ENCODE measurements around the gene ALDH2.
"Not testable (repeated sequence)": the region's sequence is repeated elsewhere in the genome, so short reads cannot be mapped to it uniquely, and the experiment has no call there.

ALDH2 gene

DNA sequence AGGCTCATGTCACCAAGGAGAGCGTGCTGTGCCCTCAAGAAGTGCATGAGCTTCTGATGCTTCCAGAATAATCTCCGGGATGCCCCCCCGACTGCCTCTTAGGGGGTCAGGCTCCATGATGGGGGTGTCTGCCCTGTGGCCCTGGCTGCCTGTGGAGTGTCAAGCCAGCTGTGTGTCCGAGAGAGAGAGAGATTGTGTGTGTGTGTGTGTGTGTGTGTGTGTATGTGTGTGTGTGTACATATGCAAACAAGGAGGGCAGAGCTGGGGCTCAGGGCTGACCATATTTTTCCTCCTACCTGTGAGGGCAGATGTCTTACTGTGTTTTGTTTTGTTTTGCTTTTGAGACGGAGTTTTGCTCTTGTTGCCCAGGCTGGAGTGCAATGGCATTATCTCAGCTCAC is 5.6 kb upstream of the ALDH2 start:
- H3K4me3 ChIP-seq (ENCODE audit: low read length) = no peak overlapping the region
- DNase-seq (ENCODE audit: low read depth) = no peak
- TF ChIP-seq, protein P1, sequence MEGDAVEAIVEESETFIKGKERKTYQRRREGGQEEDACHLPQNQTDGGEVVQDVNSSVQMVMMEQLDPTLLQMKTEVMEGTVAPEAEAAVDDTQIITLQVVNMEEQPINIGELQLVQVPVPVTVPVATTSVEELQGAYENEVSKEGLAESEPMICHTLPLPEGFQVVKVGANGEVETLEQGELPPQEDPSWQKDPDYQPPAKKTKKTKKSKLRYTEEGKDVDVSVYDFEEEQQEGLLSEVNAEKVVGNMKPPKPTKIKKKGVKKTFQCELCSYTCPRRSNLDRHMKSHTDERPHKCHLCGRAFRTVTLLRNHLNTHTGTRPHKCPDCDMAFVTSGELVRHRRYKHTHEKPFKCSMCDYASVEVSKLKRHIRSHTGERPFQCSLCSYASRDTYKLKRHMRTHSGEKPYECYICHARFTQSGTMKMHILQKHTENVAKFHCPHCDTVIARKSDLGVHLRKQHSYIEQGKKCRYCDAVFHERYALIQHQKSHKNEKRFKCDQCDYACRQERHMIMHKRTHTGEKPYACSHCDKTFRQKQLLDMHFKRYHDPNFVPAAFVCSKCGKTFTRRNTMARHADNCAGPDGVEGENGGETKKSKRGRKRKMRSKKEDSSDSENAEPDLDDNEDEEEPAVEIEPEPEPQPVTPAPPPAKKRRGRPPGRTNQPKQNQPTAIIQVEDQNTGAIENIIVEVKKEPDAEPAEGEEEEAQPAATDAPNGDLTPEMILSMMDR (conservative IDR thresholded peaks at IDR 0.05; ENCODE audit: low read length) = no peak

DNA sequence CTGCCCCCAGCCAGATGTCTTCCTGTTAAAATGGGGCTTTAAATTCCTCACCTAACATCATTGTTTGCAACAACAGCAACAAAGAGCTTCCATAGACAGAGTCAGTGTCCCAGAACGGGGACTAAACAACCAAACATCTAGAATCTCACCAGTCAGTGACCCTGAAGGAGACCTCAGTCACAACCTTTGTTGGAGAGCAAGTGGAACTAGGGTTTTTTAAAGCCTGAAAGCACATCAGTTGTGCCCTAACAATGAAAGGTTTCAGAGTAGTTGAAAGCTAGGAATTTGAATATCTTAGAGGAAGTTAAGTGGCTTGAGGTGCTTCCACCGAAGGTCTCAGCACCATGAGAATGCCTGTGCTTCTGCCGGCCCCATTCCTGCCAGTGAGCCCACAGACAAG is 5.0 kb upstream of the ALDH2 start:
- DNase-seq (ENCODE audit: low read depth) = no peak
- no peak overlapping the region for H3K4me3 ChIP-seq (ENCODE audit: low read length)
- TF ChIP-seq, protein P1 (conservative IDR thresholded peaks at IDR 0.05; ENCODE audit: low read length) = no peak

DNA sequence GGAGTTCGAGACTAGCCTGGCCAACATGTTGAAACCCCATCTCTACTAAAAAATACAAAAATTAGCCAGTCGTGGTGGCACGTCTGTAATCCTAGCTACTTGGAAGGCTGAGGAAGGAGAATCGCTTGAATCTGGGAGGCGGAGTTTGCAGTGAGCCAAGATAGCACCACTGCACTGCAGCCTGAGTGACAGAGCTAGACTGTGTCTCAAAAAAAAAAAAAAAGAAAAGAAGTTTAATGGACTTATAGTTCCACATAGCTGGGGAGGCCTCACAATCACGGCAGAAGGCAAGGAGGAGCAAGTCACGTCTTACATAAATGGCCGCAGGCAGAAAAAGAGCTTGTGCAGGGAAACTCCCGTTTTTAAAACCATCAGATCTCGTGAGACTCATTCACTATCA is 3.2 kb upstream of the ALDH2 start:
- DNase-seq (ENCODE audit: low read depth); H3K4me3 ChIP-seq (ENCODE audit: low read length): not testable (repeated sequence)

DNA sequence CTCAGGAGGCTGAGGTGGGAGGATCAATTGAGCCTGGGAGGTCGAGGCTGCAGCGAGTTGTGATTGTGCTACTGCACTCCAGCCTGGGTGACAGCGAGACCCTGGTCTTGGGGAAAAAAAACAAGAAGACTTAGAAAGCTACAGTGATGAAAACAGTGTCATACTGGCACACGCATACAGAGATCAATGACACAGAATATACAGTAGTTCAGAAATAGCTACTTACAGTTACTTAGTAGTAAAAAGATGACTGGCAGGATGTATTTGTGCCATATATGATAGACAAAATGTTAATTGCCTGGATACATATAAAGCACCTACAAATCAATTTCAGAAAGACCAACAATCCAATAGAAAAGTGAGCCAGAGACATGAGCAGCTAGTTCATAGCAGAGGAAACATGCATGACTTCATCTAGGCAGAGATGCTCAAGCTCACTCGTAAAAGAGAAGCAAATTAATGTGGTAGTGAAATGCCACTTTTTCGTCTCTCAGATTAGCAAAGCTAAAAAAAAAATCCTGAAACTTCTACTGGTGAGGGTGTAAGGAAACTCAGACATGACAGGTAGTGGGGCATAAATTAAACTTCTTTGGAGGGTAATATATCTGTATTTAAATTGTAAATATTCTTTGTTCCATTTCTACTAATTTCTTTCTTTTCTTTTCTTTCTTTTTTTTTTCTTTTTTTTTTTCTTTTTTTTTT is 2.5 kb upstream of the ALDH2 start:
- DNase-seq (ENCODE audit: low read depth) = no peak
- TF ChIP-seq, protein P1 (conservative IDR thresholded peaks at IDR 0.05; ENCODE audit: low read length) = no peak
- no peak overlapping the region for H3K4me3 ChIP-seq (ENCODE audit: low read length)

DNA sequence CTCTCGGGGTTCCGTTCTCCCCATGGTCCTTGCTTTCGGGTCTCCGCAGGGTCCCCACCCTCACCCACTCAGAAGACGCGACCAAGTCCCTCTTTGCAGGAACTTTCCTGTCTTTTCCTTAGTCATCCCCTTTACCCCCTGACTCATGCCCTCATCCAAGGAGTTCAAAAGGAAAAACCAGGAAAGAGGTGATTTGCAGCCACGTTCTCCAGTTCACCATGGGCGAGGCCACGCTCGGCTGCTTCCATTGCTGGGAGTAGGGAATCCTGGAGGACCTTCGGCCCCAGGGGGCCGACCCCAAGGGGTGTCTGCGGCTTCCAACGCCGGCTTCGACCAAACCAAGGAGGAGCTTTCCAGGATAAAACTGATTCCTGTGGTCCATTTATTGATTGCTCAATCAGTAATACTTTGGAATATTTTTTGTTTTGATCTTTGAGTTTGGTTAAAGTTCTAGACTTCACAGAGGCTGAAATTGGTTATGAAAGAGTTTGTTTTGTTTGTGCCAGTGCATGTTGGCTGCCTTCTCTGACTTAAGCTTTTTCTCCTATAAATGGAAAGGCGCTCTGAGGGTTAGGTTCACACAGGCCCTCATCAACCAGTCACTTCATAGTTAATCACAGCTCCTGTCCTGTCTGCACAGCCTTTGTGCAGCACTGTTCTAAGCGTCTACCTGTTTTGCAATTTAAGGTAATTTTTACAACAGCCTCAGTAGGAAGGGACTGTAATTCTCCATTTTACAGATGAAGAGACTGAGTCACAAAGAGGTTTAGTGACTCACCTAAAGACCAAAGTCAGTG is 827 bp downstream of the ALDH2 start:
- DNase-seq (ENCODE audit: low read depth) = peak; percentile 32
- peak overlapping the region; percentile 68 for H3K4me3 ChIP-seq (ENCODE audit: low read length)

DNA sequence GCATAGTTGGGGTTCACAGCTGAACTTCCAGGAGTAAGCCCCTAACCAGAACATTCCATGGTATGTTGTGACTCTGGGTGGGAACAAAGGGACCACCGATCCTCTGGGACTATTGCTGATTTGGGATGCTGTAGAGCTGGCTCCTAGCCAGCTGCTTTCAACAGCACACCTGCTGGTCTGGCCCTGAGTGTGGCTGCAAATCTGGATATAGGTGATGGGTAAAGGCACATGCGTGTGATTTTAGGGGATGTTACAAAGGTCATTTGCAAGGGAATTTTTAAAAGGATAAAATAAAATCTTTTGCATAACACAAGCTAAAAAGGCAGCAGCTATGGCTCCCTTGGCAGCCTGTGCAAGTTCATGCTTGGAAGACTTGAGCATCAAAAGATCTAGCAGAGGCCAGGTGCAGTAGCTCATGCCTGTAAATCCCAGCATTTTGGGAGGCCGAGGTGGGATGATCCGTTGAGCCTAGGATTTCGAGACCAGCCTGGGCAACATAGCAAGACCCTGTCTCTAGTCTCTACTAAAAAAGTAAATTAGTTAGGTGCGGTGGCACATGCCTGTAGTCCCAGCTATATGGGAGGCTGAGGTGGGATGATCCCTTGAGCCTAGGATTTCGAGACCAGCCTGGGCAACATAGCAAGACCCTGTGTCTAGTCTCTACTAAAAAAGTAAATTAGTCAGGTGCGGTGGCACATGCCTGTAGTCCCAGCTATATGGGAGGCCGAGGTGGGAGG is 1.6 kb downstream of the ALDH2 start:
- no peak for DNase-seq (ENCODE audit: low read depth)
- peak overlapping the region; percentile 68; the same call in 1 of the 2 replicates for H3K4me3 ChIP-seq (ENCODE audit: low read length)
- TF ChIP-seq, protein P1 (conservative IDR thresholded peaks at IDR 0.05; ENCODE audit: low read length) = no peak

More for the DNA sequence above, 827 bp downstream of the ALDH2 start:
- TF ChIP-seq, protein P1 (conservative IDR thresholded peaks at IDR 0.05; ENCODE audit: low read length) = no peak

DNA sequence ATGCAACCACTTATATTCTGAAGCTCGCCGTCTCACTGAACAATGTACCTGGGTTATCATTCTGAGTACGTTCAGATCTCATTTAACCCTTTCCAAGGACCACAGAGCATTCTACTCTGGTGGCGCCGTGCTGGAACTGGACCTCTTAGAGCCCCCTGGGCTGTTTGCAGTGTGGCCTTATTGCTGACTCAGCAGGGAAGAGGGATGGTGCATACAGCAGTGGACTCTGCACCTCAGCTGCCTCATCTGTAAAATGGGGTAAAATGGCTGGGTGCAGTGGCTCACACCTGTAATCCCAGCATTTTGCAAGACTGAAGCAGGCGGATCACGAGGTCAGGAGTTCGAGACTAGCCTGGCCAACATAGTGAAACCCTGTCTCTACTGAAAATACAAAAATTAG is 2.9 kb downstream of the ALDH2 start:
- DNase-seq (ENCODE audit: low read depth) = no peak
- TF ChIP-seq, protein P1 (conservative IDR thresholded peaks at IDR 0.05; ENCODE audit: low read length) = no peak
- no peak overlapping the region for H3K4me3 ChIP-seq (ENCODE audit: low read length)
